ENCODE measurements around the gene TFDP1.

TFDP1 gene

GRCh38 chr13:113643593-113643992, 59.0 kb downstream of the TFDP1 start:
- TF ChIP-seq, protein P1, sequence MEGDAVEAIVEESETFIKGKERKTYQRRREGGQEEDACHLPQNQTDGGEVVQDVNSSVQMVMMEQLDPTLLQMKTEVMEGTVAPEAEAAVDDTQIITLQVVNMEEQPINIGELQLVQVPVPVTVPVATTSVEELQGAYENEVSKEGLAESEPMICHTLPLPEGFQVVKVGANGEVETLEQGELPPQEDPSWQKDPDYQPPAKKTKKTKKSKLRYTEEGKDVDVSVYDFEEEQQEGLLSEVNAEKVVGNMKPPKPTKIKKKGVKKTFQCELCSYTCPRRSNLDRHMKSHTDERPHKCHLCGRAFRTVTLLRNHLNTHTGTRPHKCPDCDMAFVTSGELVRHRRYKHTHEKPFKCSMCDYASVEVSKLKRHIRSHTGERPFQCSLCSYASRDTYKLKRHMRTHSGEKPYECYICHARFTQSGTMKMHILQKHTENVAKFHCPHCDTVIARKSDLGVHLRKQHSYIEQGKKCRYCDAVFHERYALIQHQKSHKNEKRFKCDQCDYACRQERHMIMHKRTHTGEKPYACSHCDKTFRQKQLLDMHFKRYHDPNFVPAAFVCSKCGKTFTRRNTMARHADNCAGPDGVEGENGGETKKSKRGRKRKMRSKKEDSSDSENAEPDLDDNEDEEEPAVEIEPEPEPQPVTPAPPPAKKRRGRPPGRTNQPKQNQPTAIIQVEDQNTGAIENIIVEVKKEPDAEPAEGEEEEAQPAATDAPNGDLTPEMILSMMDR (IDR thresholded peaks at IDR 0.05; ENCODE audit: low read depth, low read length, missing control alignments): no peak
- no peak overlapping the region for H3K4me3 ChIP-seq (ENCODE audit: low read depth, low read length)
- DNase-seq (ENCODE audit: low read depth): no peak

GRCh38 chr13:113644800-113645199, 60.2 kb downstream of the TFDP1 start:
- TF ChIP-seq, protein P1 (IDR thresholded peaks at IDR 0.05; ENCODE audit: low read depth, low read length, missing control alignments): no peak
- no peak overlapping the region for H3K4me3 ChIP-seq (ENCODE audit: low read depth, low read length)
- no peak for DNase-seq (ENCODE audit: low read depth)

DNA sequence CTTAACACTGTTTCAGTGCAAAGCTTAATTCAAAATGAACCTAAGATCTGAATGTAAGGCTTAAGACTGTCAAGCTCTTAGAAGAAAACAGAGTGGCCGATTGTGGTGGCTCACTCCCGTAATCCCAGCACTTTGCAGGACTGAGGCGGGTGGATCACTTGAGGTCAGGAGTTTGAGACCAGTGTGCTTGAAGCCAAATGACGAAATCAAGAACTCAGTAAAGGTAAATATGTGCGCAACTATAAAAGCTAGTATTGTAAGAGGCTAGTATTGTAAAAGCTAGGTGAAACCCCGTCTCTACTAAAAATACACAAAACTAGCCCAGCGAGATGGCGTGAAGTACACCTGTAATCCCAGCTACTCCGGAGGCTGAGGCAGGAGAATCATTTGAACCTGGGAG, 60.8 kb downstream of the TFDP1 start:
- no peak for DNase-seq (ENCODE audit: low read depth)
- TF ChIP-seq, protein P1 (IDR thresholded peaks at IDR 0.05; ENCODE audit: low read depth, low read length, missing control alignments): no peak
- H3K4me3 ChIP-seq (ENCODE audit: low read depth, low read length): no peak overlapping the region

DNA sequence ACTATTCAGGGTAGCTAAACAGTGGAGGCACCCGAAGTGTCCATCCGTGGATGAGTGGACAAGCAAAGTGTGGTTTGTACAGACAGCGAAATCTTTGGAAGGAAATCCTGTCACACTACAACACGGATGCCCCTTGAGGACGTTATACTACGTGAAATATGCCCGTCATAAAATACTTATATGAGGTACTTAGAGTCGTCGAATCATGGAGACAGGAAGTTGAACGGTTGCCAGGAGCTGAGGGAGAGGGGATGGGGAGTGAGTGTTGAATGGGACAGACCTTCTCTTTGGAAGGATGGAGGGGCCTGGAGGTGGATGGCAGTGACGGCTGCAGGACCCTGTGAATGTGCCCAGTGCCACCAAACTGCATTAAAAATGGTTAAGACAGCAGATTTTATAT, 61.8 kb downstream of the TFDP1 start:
- TF ChIP-seq, protein P1 (IDR thresholded peaks at IDR 0.05; ENCODE audit: low read depth, low read length, missing control alignments): no peak
- no peak for DNase-seq (ENCODE audit: low read depth)

DNA sequence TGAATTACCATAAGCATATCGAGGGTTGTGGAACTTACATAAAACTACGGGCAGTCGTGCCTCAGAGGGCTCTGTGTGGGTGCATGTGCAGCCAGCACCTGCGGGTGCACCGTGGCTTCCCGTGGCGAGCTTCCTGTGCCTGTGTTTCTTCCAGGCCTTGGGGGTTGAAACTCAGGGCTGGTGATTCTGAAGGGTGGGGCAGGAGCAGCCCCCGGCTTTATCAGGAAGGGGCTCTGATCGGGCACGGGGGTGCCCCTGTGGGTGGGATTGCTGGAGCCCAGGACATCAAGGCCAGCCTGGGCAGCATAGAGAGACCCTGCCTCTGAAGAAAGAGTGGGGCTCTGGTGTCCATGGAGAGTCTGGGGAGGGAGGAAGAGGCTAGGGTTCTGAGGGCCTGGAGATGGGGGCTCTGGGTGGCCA, 62.4 kb downstream of the TFDP1 start:
- TF ChIP-seq, protein P1 (IDR thresholded peaks at IDR 0.05; ENCODE audit: low read depth, low read length, missing control alignments): no peak
- no peak overlapping the region for H3K4me3 ChIP-seq (ENCODE audit: low read depth, low read length)
- DNase-seq (ENCODE audit: low read depth): no peak

More for the DNA sequence above, 61.8 kb downstream of the TFDP1 start:
- H3K4me3 ChIP-seq (ENCODE audit: low read depth, low read length): no peak overlapping the region

GRCh38 chr13:113647351-113648215, 63.0 kb downstream of the TFDP1 start:
- DNase-seq (ENCODE audit: low read depth): no peak
- TF ChIP-seq, protein P1 (IDR thresholded peaks at IDR 0.05; ENCODE audit: low read depth, low read length, missing control alignments): no peak
- no peak overlapping the region for H3K4me3 ChIP-seq (ENCODE audit: low read depth, low read length)

GRCh38 chr13:113648216-113648610, 63.7 kb downstream of the TFDP1 start:
- TF ChIP-seq, protein P1 (IDR thresholded peaks at IDR 0.05; ENCODE audit: low read depth, low read length, missing control alignments): no peak
- no peak for DNase-seq (ENCODE audit: low read depth)
- no peak overlapping the region for H3K4me3 ChIP-seq (ENCODE audit: low read depth, low read length)

All from GM12864 (cell line).